GM12865 (cell line): ENCODE data around the gene NFE2L2.

Source experiments
- DNase-seq: peaks from one replicate; pipeline ENCODE4 v3.0.0; 2010; ENCODE audit warnings: low read depth
- H3K4me3 ChIP-seq: 2 replicates; pipeline ENCODE4 v1.5.1; 2011; ENCODE audit warnings: mild to moderate bottlenecking, low read depth, low read length, control low read depth
- TF ChIP-seq, protein P1 (sequence below): IDR thresholded peaks from 2 replicates; pipeline ENCODE4 v1.5.1; 2011; ENCODE audit warnings: low read length, control low read depth, low read depth, inconsistent platforms; ENCODE audit not compliant: insufficient read depth; ENCODE audit errors: missing control alignments

Gene NFE2L2

DNA sequence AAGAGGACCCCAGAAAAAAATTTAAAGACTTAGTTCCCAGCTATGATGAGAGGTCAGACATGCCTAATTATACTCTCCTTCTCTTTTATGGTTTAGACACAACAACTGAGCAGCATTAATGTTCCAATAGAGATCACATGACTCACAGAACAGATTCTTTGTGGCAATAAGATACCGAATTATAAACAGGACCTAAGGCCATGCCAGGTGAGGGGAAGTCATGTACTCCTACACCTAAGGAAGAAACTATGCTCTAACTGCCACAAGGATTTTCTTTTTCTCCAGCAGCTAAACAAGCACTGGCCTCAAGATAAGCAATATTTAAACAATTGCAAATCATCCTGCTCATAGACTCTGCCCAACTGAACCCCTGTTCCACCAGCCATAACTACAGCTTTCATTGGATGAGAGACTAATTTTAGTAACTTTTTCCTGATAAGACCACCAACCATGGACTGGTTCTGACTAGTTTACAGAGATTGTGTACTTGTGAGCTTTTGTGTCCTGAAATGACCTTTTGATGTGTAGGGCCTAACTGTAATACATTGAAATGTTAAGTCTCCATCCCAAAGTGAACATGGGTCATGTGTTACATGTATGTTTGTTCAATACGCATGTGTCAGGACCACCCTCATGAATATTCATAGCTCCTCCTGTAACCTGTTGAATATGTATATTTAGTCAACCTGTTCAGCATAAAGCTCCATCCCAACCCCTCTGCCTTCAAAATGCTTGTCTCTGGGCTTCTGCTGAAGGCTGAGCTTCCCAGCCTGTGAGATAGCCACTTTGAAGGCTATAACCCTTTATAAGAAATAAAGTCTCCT is 21.6 kb upstream of the NFE2L2 start:
- DNase-seq, result no peak
- no peak overlapping the region for H3K4me3 ChIP-seq
- TF ChIP-seq, protein P1, sequence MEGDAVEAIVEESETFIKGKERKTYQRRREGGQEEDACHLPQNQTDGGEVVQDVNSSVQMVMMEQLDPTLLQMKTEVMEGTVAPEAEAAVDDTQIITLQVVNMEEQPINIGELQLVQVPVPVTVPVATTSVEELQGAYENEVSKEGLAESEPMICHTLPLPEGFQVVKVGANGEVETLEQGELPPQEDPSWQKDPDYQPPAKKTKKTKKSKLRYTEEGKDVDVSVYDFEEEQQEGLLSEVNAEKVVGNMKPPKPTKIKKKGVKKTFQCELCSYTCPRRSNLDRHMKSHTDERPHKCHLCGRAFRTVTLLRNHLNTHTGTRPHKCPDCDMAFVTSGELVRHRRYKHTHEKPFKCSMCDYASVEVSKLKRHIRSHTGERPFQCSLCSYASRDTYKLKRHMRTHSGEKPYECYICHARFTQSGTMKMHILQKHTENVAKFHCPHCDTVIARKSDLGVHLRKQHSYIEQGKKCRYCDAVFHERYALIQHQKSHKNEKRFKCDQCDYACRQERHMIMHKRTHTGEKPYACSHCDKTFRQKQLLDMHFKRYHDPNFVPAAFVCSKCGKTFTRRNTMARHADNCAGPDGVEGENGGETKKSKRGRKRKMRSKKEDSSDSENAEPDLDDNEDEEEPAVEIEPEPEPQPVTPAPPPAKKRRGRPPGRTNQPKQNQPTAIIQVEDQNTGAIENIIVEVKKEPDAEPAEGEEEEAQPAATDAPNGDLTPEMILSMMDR, result no peak

DNA sequence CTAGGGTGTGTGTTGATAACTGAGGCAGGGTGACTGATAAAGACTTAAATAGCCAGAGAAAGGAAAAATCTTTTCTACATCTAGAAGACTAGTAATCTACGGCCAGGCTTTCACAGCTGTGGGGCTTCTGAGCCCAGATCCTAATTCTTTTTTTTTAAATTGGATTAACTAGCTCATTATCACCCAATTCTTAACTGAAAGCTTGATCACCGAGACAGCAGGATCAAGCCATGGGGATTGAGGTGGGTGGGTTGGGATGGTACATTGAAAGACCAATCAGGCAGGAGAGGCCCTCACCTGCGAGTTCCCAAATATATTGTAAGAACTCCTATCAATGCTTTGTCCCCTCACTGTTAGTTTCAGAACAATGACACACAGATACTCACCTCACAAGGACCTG is 20.0 kb upstream of the NFE2L2 start:
- no peak overlapping the region for H3K4me3 ChIP-seq
- no peak for DNase-seq
- TF ChIP-seq, protein P1, result no peak

DNA sequence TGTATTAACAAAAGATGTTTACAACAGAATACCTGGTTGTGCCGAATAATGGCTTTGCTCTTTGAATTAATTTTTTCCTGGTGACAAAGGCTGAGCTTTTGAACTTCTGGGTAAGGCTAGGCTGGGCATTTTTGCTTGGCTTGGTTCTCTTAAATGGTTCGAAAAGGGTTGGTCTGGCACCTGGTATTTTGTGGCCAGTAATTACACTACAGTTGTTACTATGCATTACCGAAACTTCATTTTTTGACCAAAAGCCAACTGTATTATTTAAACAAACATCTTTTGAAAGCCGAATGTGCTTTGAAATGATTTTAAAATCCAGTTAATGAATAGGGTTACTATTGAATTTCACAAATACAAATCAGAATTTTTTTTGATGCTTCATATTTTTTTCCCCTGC is 19.4 kb upstream of the NFE2L2 start:
- TF ChIP-seq, protein P1, result no peak
- H3K4me3 ChIP-seq, result no peak overlapping the region
- DNase-seq, result no peak

DNA sequence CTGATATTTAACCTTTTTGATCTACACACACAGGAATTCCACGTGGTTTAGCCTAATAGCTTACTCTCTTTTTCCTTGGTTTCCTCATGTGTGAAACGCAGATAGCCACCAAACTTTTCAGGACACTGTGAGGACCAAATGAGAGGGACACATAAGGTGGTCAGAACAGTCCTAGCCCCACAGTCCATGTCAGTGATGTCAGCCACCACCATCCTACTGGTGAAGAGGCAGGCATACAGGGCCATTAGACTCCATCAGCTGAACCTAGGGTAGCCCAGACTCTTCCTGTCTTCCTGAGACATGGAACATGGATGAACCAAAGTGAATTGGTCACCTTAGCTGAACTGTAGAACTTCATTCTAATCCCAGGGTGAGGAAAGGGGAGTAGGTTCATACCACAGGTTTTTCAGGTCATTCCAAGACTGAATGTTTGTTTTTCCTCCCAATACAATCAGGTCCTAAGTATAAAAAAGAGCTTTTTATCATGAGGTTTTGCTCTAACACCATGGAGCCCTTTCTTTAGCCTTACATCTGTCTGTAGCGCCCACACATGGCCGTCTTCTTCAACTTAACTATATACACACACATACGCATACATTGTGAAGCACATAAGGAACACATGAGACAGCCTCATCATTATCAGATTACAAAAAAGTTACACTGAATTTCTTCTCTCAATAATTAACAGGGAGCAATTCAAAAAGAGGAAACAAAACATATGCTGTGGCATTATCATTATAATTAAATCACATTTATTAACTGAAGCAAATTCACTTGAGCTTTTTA is 18.5 kb upstream of the NFE2L2 start:
- TF ChIP-seq, protein P1, result no peak
- no peak overlapping the region for H3K4me3 ChIP-seq
- no peak for DNase-seq

DNA sequence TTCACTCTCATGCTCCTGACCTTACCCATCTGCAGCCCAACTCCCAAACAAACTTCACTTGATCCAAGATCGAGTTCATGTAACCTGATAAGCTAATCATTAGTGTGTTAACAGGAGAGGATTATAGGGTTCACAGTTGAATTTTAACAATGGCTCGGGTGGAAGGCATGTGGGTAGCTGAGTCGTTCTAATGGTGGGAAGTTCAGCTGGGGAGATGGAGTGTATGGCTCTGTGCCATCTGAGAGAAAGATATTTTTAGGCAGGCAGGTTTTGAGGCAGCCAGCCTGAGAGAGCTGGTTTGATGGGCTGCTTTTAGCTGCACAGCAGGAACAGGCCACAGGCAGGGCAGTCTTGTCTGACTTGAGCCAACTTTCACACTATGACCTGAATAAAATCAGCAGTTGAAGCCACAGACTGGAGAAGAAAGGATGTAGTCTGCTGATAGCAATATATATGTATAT is 17.7 kb upstream of the NFE2L2 start:
- H3K4me3 ChIP-seq, result no peak overlapping the region
- TF ChIP-seq, protein P1, result no peak
- DNase-seq, result peak; percentile 35

DNA sequence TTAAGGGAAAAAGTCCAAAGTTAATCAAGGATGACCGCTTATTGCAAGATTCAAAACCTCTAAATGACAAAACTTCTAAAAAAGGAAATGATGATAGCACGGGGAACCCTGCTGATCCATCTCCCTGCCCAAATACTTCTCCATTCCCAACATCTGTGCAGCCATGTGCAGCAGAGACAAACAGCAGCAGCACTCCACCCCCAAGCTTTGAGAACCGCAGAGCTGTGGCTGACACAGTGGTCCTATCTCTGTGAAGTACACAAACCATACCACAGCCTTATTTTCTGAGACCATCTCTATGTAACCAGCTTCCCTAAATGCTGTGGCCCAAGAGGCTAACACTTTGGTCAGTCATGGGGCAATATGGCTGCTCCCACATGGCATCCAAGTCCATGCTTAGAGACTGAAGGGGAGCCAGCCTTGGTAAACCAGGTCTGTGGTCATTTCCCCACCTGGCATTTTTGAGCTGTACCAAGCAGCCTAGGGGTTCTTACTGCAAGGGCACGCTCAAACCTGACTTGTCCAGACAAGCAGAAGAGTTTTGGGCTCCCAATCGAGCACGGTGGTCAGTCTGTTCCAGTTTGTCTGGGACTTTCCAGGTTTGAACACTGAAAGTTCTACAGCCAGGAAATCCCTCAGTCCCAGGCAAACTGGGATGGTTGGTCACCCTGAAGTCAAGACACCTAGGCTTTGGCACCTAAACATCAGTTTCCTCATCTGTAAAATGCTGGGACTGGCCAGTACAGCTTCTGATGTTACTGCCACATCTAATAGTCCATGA is 17.1 kb upstream of the NFE2L2 start:
- peak; percentile 57 for DNase-seq

More for the DNA sequence above, 17.1 kb upstream of the NFE2L2 start:
- TF ChIP-seq, protein P1, result no peak
- H3K4me3 ChIP-seq, result no peak overlapping the region
